Uterus (tissue), 2 donors: Measurements from ENCODE around the gene ASPSCR1.

ENCODE experiments used
- POLR2A ChIP-seq, 2 donors: fragments of 450-650 bp; IDR thresholded peaks; one replicate each; pipeline ENCODE4 v1.6.1; 2016; ENCODE audit warnings: antibody characterized with exemption in 2 of 2, mild to moderate bottlenecking in 1 of 2, moderate library complexity in 1 of 2
- TF ChIP-seq, protein P1 (sequence below), 4 experiments: fragments of 200-600 bp in 2 of 4; fragments of 450-650 bp in 2 of 4; sonication (generic) in 2 of 4; IDR thresholded peaks; one replicate each; pipeline ENCODE4 v1.5.1; 2016 to 2019; ENCODE audit warnings: antibody characterized with exemption in 4 of 4, mild to moderate bottlenecking in 2 of 4, moderate library complexity in 1 of 4

DNA sequence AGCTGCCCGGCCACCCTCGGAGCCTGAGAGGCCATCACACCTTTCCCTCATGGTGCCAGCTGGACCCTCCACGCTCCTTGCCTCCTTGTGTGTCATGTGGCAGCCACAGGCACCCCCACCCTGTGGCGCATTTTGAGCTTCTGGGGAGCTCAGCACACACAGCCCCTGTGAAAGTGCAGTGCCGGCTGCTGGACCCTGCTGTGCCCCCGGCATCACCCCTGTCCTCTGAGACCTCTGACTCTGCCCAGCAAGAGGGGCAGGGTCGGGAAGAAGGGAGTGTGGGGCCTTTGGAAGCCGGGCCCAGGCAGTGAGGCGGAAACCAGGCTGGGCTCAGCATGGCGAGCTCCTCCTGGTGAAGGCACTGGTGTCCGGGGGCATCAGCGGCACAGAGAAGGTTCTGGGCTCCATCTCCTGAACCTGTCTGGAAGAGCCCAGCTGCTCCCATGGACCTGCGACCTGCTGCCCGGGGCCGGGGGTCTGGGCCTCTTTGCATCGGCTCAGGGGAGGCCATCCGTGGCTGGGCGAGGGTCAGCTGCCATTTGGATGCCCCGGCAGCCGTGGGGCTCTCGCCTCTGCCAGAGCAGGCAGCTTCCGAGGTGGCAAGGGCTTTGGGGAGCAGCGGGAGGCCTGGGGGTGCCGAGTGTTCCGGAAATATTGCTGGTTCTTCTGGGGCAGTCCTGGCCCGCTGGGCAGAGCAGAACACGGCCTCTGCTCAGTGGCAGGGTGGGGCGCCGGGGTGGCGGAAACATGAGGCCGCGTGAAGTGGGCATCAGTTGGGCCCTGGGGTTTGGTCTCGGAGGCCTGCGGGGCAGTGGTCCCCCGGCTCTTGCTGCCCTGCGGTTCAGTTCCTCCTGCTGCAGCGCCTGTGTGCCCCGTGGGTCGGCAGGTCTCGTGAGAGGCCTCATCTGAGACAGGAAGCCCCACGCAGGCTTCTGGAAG lies 27.4 kb downstream of the ASPSCR1 start:
- TF ChIP-seq POLR2A (IDR thresholded peaks at IDR 0.05), result no peak
- TF ChIP-seq, protein P1, sequence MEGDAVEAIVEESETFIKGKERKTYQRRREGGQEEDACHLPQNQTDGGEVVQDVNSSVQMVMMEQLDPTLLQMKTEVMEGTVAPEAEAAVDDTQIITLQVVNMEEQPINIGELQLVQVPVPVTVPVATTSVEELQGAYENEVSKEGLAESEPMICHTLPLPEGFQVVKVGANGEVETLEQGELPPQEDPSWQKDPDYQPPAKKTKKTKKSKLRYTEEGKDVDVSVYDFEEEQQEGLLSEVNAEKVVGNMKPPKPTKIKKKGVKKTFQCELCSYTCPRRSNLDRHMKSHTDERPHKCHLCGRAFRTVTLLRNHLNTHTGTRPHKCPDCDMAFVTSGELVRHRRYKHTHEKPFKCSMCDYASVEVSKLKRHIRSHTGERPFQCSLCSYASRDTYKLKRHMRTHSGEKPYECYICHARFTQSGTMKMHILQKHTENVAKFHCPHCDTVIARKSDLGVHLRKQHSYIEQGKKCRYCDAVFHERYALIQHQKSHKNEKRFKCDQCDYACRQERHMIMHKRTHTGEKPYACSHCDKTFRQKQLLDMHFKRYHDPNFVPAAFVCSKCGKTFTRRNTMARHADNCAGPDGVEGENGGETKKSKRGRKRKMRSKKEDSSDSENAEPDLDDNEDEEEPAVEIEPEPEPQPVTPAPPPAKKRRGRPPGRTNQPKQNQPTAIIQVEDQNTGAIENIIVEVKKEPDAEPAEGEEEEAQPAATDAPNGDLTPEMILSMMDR (IDR thresholded peaks at IDR 0.05), result no peak
